HG03575 (cell line): ENCODE results near the gene WNT8B.

Experiments
- ATAC-seq: cut with Tn5 transposase; IDR thresholded peaks from one replicate; pipeline ENCODE4 v1.9.1; 2021; ENCODE audit not compliant: unreplicated experiment, insufficient number of reproducible peaks, low FRiP score; ENCODE audit errors: extremely low read depth

The WNT8B gene

DNA sequence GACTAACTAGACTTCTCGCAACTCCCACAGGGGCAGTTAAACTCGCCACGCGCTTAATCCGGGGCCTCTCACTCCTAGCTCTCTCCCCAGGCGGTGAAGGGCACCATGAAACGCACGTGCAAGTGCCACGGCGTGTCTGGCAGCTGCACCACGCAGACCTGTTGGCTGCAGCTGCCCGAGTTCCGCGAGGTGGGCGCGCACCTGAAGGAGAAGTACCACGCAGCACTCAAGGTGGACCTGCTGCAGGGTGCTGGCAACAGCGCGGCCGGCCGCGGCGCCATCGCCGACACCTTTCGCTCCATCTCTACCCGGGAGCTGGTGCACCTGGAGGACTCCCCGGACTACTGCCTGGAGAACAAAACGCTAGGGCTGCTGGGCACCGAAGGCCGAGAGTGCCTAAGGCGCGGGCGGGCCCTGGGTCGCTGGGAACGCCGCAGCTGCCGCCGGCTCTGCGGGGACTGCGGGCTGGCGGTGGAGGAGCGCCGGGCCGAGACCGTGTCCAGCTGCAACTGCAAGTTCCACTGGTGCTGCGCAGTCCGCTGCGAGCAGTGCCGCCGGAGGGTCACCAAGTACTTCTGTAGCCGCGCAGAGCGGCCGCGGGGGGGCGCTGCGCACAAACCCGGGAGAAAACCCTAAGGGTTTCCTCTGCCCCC, 19.5 kb downstream of the WNT8B start:
- no peak for ATAC-seq

DNA sequence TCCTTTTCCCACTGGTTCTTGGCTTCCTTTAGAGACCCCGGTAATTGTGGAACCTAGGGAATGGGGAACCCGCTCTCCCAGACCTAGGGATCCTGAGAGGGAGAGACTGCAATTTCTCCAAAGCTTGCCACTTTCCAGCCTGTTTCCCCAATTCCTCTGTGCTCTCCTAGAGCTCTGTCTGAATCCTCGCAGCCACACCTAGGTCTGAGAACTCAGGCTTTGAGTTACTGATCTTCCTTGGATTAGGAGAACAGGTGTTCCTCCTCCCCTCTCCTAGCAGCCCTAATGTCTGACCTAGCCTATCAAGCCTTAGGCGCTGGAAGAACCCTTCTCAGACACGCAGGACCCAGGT, 20.0 kb downstream of the WNT8B start:
- no peak for ATAC-seq

- ATAC-seq, result no peak
Measured at GRCh38 chr10:100483876-100484666, 21.3 kb downstream of the WNT8B start.

- no peak for ATAC-seq
Measured at GRCh38 chr10:100485366-100485765, 22.6 kb downstream of the WNT8B start.

GRCh38 chr10:100485801-100486495, 23.1 kb downstream of the WNT8B start:
- ATAC-seq, result no peak

DNA sequence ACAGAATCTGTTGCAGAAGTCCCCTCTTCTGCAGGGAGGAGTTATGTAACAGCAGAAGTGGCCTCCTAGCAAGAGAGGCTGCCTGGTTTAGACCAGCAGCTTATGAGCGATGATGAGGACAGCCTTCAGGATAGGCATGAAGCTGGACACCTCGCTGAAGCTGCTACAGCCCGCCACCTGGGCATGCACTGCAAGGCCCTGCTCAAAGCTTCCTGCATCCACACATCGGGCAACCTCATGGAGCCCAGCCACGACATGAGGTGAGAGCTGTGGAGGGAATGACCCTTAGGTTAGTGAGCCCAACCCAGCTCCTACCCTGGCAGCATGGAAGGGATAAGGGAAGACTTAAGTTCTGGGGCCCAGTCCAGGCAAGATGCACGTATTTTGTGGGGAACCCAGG, 24.7 kb downstream of the WNT8B start:
- ATAC-seq, result no peak

GRCh38 chr10:100489396-100489795, 26.6 kb downstream of the WNT8B start:
- no peak for ATAC-seq

GRCh38 chr10:100490531-100490930, 27.7 kb downstream of the WNT8B start:
- ATAC-seq, result no peak

DNA sequence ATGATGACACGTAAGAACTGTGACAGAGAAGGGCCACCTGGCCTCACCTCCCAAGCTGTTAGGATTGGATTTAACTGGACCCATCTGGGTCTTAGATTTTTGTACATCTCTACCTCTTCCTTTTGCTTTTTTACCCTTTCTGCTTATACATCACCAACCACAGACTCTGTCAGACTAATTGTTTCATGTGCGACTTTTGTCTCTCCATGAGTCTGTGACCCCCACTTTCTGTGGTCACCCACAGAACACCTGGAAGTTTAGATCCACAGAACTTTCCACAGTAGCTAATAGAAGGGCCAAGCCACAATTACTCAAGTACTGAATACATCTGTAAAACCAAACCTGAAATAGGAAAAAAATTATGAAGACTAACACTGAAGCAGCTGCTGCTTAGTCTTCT, 33.8 kb downstream of the WNT8B start:
- no peak for ATAC-seq

- ATAC-seq, result no peak
Measured at GRCh38 chr10:100498059-100498458, 35.2 kb downstream of the WNT8B start.

GRCh38 chr10:100501423-100501822, 38.6 kb downstream of the WNT8B start:
- no peak for ATAC-seq

- ATAC-seq, result no peak
Measured at GRCh38 chr10:100502926-100503494, 40.2 kb downstream of the WNT8B start.

- ATAC-seq, result no peak
Measured at GRCh38 chr10:100504096-100504495, 41.3 kb downstream of the WNT8B start.

DNA sequence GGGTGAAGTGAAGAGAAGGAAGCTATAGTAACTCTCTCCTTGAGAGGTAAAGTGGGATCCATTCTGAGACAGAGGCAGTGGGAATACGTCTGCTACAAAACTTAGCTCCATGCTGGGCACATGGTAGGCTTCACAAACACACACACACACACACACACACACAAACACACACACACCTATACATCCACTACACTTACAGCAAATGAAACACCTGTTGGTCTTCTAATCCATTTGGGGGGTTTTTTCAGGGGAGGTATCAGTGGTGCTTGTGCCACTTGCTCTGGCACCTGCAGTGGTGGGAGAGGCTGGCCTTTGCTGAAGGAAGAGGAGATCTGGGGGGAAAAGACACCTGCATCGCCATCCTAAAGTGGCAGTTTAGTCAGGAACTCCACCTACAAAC, 42.4 kb downstream of the WNT8B start:
- no peak for ATAC-seq

DNA sequence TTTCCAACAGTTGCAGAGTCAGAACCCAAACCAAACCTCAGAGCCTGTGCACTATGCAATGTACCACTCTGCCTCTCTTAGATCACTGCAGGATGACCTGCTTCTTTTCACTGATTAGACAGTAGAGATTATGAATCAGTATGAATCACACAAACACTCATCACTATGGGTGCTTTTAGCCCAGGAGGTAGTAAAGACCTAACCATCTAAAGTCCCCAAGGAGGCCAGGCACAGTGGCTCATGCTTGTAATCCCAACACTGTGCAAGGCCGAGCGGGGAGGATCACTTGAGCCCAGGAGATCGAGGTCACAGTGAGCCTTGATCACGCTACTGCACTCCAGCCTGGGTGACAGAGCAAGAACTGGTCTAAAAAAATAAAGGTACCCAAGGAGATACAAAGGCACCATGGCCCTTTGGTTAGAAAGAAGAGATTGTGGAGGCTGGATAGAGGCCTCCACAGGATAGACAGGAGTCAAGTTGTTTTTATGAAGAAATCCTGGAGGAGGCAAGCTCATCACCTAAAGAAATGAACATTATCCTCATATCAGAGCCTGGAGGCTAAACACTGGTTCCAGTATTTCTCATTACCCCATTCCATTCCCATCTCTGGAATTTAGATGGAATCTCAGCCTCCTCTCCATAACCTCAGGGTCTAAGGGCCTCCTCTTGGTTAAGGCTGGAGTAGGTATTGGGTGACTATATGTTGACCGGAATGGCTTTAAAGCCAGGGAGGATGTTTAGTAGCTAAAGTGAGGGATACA, 44.0 kb downstream of the WNT8B start:
- no peak for ATAC-seq

DNA sequence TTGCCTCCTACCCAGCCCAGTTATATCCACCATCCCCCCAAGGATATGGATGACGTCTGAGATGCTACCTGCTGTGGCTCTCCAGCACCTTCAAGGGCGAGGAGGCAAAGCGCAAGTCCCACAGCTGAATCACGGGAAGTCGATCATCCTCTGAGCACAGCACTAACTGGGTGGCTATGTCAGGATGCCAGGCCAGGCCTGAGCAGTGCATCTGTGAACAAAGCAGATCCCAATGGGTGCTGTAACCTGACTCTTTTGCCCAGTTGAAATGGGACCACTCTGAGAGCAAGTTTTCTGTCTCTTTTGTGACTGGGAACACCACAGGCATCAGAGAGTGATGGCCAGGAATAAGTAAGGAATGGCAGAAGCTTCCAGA, 44.5 kb downstream of the WNT8B start:
- ATAC-seq, result no peak

- no peak for ATAC-seq
Measured at GRCh38 chr10:100508266-100508665, 45.5 kb downstream of the WNT8B start.

GRCh38 chr10:100508691-100509150, 45.9 kb downstream of the WNT8B start:
- no peak for ATAC-seq

DNA sequence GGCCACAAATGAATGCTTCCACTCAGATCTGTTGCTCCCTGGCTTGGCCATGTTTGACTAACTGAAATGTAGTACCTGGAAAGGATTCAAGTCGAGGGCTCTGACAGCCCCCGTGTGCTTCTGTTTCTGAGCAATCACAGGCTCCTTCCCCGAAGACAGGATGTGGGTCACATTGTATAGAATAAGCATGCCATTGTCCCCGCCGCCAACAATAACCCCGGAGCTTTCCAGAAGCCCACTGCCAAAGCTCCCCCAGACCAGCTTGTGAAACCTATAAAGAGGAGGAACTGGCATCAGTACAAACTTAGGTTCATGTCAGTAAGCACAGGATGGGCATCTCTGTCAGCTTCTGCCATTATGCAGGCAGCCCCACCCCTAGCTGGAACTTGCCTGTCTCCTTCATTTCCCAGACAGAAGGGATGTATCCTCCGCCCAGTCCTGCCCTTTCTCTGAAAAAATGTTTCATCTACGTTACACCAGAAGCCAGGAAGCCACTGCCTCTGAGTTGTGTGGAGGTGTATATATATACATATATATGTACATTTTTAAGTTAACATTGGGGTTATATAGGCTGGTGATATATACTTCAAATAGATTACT, 46.5 kb downstream of the WNT8B start:
- no peak for ATAC-seq
